ENCODE data around the gene COL4A5.

DNA sequence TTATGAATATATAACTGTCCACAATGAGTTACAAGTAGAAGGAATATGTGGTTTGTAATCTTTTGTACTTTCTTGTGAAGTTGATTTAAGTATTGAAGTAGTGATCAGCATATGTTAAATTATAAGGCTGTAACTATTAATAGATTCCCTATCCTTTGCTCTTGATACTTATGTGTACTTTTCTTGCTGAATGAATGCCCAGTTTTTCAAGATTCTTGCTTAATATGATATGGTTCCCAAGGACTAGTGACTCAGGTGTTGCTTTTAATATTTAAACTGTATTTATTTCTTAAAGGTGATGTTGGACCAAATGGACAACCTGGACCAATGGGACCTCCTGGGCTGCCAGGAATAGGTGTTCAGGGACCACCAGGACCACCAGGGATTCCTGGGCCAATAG is 175.0 kb downstream of the COL4A5 start:
- no peak for TF ChIP-seq GATA2 (IDR thresholded peaks at IDR 0.05; ENCODE audit: low read depth, low read length)
- no peak for TF ChIP-seq GATA3 (IDR thresholded peaks at IDR 0.05; ENCODE audit: low read depth, low read length)
